A204.1 (cell line): Measurements from ENCODE around the gene RBL1.
"Not testable (repeated sequence)": the region's sequence is repeated elsewhere in the genome, so short reads cannot be mapped to it uniquely, and the experiment has no call there.

Experiments
- FAIRE-seq: peaks from 2 replicates; lab custom pipeline; 2012; peaks lifted over from hg19 to GRCh38; lab: Jason Lieb, UNC

Gene RBL1

DNA sequence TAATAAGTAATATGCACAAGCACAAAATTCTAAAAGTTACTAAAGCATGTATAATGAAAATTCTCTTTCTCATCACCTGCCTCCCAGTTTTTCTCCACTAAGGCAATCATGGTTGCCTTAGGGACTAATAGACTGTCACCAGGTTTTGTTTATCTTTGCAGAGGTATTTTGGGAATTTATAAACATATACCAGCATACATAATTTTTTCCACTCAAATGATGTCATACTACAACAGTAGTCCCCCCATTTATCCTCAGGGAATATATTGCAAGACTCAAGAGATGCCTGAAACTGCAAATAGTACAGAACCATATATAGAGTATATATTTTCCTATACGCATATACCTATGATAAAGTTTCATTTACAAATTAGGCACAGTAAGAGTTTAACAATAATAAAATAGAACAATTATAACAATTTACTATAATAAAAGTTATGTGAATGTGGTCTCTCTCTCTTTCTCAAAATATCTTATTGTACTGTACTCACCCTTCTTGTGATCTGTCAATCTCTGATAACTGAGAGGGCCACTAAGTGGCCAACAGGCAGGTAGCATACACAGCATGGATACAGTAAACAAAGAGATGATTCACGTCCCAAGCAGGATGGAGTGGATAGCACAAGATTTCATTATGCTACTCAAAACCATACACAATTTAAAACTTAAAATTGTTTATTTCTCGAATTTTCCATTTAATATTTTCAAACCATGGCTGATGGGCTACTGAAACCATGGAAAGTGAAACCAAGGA is 19.7 kb downstream of the RBL1 start:
- no peak for FAIRE-seq

DNA sequence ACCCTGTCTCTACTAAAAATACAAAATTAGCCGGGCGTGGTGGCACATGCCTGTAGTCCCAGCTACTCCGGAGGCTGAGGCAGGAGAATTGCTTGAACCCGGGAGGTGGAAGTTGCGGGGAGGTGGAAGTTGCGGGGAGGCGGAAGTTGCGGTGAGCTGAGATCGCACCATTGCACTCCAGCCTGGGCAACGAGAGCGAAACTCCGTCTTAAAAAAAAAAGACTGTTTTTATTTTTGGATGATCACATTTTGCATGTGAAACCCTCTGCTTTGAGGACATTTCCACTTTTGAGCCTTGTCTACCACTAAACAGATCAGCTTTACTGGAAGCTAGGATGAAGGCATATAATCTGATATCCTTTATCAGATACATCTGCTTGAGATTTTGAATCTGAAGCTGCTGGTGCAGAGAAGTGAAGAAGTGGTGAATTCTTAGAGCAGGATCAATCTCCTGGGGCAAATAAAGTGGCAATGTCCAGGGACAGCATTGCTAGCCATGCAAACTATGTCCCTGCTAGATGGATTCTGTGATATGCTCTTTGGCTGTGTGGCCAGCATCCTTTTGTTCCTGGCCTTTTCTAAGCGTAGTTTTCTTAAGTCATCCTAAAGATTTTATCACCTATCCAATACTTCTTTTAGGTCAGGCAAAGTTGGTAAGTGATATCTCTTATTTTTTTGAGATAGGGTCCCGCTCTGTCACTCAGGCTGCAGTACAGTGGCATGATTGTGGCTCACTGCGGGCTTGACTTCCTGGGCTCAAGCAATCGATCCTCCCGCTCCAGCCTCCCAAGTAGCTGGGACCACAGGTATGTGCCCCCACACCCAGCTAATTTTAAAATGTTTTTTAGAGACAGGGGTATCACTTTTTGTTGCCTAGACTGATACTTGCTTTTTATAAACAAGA is 23.3 kb downstream of the RBL1 start:
- FAIRE-seq = no peak

DNA sequence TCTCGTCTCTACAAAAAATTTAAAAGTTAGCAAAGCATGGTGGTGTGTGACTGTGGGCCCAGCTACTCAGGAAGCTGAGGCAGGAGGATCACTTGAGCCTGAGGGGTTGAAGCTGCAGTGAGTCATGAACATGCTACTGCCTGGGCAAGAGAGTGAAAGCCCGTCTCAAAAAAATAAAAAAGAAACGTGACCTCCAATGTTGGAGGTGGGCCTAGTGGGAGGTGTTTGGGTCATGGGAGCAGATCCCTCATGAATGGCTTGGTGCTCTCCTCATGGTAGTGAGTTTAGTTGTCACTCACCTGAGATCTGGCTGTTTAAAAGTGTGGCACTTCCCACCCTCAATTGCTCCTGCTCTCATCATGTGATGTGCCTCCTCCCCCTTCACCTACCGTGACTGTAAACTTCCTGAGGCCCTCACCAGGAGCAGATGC is 24.3 kb downstream of the RBL1 start:
- FAIRE-seq = no peak

DNA sequence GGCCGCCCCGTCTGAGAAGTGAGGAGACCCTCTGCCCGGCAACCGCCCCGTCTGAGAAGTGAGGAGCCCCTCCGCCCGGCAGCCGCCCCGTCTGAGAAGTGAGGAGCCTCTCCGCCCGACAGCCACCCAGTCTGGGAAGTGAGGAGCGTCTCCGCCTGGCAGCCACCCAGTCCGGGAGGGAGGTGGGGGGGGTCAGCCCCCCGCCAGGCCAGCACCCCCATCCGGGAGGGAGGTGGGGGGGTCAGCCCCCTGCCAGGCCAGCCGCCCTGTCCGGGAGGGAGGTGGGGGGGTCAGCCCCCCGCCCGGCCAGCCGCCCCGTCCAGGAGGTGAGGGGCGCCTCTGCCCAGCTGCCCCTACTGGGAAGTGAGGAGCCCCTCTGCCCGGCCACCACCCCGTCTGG is 26.2 kb downstream of the RBL1 start:
- not testable (repeated sequence) for FAIRE-seq

DNA sequence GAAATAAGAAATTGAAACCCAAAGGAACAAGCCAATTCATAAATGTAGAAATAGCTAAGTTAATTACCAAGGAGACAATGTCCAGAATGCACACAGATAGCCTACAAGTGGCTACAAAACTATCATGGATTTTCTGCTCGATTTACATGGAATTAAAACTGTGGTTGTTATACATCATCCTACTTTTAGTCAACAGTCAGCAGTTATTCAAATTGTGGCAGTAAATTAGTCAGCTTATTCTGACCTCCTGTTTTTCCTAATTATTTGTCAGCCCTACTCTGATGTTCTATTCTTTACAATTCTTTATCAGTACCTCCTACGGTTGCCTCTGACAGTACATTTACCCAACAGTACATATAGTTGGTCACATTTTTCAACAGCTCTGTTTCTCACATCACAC is 29.6 kb downstream of the RBL1 start:
- no peak for FAIRE-seq

DNA sequence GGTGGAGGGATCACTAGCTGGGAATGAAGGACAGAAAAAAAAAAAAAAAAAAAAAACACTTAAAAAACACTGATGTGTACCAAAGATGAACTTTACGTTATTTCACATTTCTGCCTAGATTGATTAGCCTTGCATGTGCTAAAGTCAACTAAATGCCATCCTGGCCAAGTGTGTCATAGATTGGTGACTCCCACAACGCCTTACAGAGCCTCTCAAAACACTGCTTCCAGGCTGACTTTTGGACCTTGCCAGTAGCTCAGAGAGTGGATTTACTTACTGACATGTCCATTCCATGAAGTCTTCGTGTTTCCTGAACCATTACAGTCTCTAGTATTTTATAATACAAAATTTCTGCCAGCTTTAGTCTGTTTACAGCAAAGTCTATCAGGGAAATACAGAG is 40.5 kb downstream of the RBL1 start:
- FAIRE-seq = no peak

DNA sequence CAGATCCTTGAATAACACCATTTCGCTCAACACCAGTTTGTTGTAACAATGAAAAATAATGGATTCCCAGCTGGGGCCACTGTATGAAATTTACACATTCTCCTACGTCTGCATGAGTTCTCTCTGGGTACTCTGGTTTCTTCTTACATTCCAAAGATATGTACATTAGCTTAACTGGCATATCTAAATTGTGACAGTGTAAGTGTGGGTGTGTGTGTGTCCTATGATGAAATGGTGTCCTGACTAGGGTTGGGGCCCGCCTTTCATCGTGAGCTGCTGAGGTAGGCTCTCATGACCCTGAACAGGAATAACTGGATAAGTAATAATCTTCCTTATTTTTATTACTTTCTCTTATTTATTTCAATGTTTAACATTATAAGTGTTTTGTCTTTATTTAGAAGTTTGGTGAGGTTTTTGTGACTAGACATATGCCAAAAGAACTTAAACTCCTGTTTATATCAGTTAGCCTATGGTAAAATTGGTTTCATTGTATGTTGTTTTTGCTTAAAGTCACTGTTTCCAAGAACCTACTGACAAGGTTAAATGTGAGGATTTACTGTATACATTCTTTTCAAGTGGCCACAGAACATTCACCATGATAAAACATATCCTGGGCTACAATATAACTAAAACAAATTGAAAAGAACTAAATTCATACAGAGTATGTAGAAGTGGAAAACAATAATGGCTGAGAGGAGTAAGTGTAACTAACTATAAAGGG is 42.4 kb downstream of the RBL1 start:
- FAIRE-seq = no peak

GRCh38 chr20:37042986-37043972 is 52.5 kb downstream of the RBL1 start:
- FAIRE-seq = no peak

- FAIRE-seq = not testable (repeated sequence)
These were observed 56.4 kb downstream of the RBL1 start for GRCh38 chr20:37039366-37039765.

- no peak for FAIRE-seq
These were observed 63.7 kb downstream of the RBL1 start for GRCh38 chr20:37032077-37032476.

- no peak for FAIRE-seq
These were observed 75.2 kb downstream of the RBL1 start for GRCh38 chr20:37020636-37021035.

- not testable (repeated sequence) for FAIRE-seq
These were observed 83.2 kb downstream of the RBL1 start for GRCh38 chr20:37012631-37013030.

GRCh38 chr20:37011858-37012257 is 83.9 kb downstream of the RBL1 start:
- not testable (repeated sequence) for FAIRE-seq

DNA sequence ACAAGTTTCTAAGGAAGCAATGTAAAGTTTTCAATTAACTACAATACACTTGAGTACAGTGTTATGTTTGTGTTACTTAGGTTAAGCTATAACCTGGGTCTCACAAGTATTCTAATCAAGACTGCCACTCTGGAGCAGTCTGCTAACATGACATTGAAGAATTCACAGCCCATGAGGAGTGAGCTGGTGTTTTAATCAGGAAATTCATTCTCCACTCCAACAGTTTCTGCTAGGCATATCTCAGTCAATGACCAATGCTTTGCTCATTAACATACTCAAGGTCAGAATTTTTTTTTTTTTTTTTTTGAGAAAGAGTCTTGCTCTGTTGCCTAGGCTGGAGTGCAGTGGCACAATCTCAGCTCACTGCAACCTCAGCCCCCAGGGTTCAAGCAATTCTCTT is 84.7 kb downstream of the RBL1 start:
- FAIRE-seq = no peak

GRCh38 chr20:37007898-37008649 is 87.7 kb downstream of the RBL1 start:
- FAIRE-seq = no peak

- FAIRE-seq = not testable (repeated sequence)
These were observed 90.5 kb downstream of the RBL1 start for GRCh38 chr20:37005062-37005942.

GRCh38 chr20:37001634-37002033 is 94.2 kb downstream of the RBL1 start:
- not testable (repeated sequence) for FAIRE-seq

DNA sequence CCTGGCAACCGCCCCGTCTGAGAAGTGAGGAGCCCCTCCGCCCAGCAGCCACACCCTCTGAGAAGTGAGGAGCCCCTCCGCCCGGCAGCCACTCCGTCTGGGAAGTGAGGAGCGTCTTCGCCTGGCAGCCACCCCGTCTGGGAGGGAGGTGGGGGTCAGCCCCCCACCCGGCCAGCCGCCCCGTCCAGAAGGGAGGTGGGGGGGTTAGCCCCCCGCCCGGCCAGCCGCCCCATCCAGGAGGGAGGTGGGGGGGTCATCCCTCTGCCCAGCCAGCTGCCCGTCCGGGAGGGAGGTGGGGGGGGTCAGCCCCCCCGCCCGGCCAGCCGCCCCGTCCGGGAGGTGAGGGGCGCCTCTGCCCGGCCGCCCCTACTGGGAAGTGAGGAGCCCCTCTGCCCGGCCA is 95.6 kb downstream of the RBL1 start:
- not testable (repeated sequence) for FAIRE-seq

- no peak for FAIRE-seq
These were observed 97.1 kb downstream of the RBL1 start for GRCh38 chr20:36998652-36999051.

DNA sequence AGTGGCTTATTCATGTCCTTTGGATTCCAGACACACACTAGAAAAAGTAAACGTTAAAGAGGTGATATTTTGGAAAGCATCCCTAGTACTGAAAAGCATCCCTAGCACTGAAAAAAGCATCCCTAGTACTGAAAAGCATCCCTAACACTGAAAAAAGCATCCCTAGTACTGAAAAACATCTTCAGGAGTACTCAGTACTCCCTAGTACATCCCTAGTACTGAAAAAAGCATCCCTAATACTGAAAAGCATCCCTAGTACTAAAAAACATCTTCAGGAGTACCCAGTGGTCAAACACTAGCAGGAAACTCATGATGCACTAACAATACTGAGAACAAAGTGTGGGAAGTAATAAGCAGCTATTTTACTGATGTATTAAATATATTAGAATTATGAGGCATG is 98.7 kb downstream of the RBL1 start:
- no peak for FAIRE-seq
